ENCODE results near the gene MILR1.

- TF ChIP-seq, protein P1, sequence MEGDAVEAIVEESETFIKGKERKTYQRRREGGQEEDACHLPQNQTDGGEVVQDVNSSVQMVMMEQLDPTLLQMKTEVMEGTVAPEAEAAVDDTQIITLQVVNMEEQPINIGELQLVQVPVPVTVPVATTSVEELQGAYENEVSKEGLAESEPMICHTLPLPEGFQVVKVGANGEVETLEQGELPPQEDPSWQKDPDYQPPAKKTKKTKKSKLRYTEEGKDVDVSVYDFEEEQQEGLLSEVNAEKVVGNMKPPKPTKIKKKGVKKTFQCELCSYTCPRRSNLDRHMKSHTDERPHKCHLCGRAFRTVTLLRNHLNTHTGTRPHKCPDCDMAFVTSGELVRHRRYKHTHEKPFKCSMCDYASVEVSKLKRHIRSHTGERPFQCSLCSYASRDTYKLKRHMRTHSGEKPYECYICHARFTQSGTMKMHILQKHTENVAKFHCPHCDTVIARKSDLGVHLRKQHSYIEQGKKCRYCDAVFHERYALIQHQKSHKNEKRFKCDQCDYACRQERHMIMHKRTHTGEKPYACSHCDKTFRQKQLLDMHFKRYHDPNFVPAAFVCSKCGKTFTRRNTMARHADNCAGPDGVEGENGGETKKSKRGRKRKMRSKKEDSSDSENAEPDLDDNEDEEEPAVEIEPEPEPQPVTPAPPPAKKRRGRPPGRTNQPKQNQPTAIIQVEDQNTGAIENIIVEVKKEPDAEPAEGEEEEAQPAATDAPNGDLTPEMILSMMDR (IDR thresholded peaks at IDR 0.05; ENCODE audit: insufficient read depth, low read depth, low read length) = peak; percentile 38
- TF ChIP-seq EZH2 (IDR thresholded peaks at IDR 0.05; ENCODE audit: insufficient read depth, low read length) = no peak
Observed at GRCh38 chr17:64507413-64507782, 58.5 kb downstream of the MILR1 start.
